K562 (cell line): ENCODE measurements around the gene GBF1. TPM values are rescaled to one million over a fixed set of nuclear protein-coding genes. Genes with fewer than 3 reads are reported as not detected.
A peak's percentile ranks its signal among the peaks of the same experiment; 100 is the strongest.

Source experiments
- BACH1 ChIP-seq: fragments of 200-800 bp; sonication (Bioruptor generic); IDR thresholded peaks from 2 replicates; pipeline ENCODE4 v1.6.1; 2016; ENCODE audit warnings: missing genetic modification characterization, missing compliant biosample characterization
- CBFA2T3 ChIP-seq: fragments of 450-650 bp; IDR thresholded peaks from 2 replicates; pipeline ENCODE4 v1.6.1; 2017
- CREM ChIP-seq: IDR thresholded peaks from 2 replicates; pipeline ENCODE4 v1.6.1; 2014; ENCODE audit warnings: antibody characterized with exemption, low read depth
- EP400 ChIP-seq: fragments of 450-650 bp; IDR thresholded peaks from 2 replicates; pipeline ENCODE4 v1.6.1; 2017; ENCODE audit warnings: antibody characterized with exemption, mild to moderate bottlenecking, moderate library complexity
- ETS1 ChIP-seq: conservative IDR thresholded peaks from 2 replicates; pipeline ENCODE4 v1.6.1; 2011; ENCODE audit warnings: low read depth, mild to moderate bottlenecking, low read length; ENCODE audit not compliant: control insufficient read depth
- LEF1 ChIP-seq: fragments of 450-650 bp; IDR thresholded peaks from 2 replicates; pipeline ENCODE4 v1.6.1; 2016; ENCODE audit warnings: mild to moderate bottlenecking
- MAZ ChIP-seq, 2 experiments: fragments of 450-650 bp in 1 of 2; sonication (generic) in 1 of 2; formaldehyde crosslinking; IDR thresholded peaks in 1 of 2; conservative IDR thresholded peaks in 1 of 2; 2 replicates each; pipeline versions ENCODE4 v1.4.0 to v1.5.0; 2020; ENCODE audit warnings: mild to moderate bottlenecking in 1 of 2, missing genetic modification reagents in 1 of 2
- NCOA6 ChIP-seq: fragments of 450-650 bp; IDR thresholded peaks from 2 replicates; pipeline ENCODE4 v1.6.1; 2017; ENCODE audit warnings: mild to moderate bottlenecking
- RB1 ChIP-seq: fragments of 450-650 bp; IDR thresholded peaks from 2 replicates; pipeline ENCODE4 v1.6.1; 2017; ENCODE audit warnings: low read depth, mild to moderate bottlenecking
- RBM17 ChIP-seq: fragments of 200-400 bp; formaldehyde crosslinking; IDR thresholded peaks from 2 replicates; pipeline ENCODE4 v1.6.1; 2017; ENCODE audit warnings: low read depth, mild to moderate bottlenecking, low read length, borderline replicate concordance
- SAP30 ChIP-seq: fragments of 200-600 bp; sonication (generic); IDR thresholded peaks from 2 replicates; pipeline ENCODE4 v1.6.1; 2012; ENCODE audit warnings: borderline replicate concordance, low read depth, mild to moderate bottlenecking, moderate library complexity, low read length, control low read depth, inconsistent platforms; ENCODE audit not compliant: insufficient read depth, poor library complexity, severe bottlenecking
- SRF ChIP-seq, 2 experiments: fragments of 250-450, 450-650 bp in 1 of 2; sonication (Bioruptor Pico) in 1 of 2; sonication (generic) in 1 of 2; formaldehyde crosslinking; IDR thresholded peaks; 2 replicates each; pipeline versions ENCODE4 v1.5.0 to v1.5.1; 2020 to 2022; ENCODE audit warnings: mild to moderate bottlenecking in 1 of 2, missing genetic modification reagents in 1 of 2
- SUPT5H ChIP-seq: fragments of 450-650 bp; IDR thresholded peaks from 2 replicates; pipeline ENCODE4 v1.6.1; 2016
- YY1 ChIP-seq, 3 experiments: IDR thresholded peaks; 2 replicates each; pipeline ENCODE4 v1.6.1; 2011; ENCODE audit warnings: low read length in 2 of 3, mild to moderate bottlenecking in 2 of 3, moderate library complexity in 2 of 3, borderline replicate concordance in 1 of 3, control low read depth in 1 of 3, low read depth in 1 of 3; ENCODE audit not compliant: insufficient read depth in 3 of 3, insufficient replicate concordance in 2 of 3, control insufficient read depth in 1 of 3, insufficient read length in 1 of 3; ENCODE audit errors: extremely low read depth in 1 of 3
- ZNF408 ChIP-seq: fragments of 250-450 bp; sonication (Bioruptor Pico); IDR thresholded peaks from 2 replicates; pipeline ENCODE4 v1.4.0; 2020; ENCODE audit warnings: low read depth, mild to moderate bottlenecking, moderate library complexity
- ZNF41 ChIP-seq: fragments of 250-450 bp; sonication (Bioruptor Pico); conservative IDR thresholded peaks from 2 replicates; pipeline ENCODE4 v1.4.0; 2020; ENCODE audit warnings: mild to moderate bottlenecking
- ZNF431 ChIP-seq: sonication (generic); formaldehyde crosslinking; IDR thresholded peaks from 2 replicates; pipeline ENCODE4 v1.8.0; 2022; ENCODE audit warnings: mild to moderate bottlenecking, missing genetic modification reagents
- ZNF592 ChIP-seq: fragments of 450-650 bp; IDR thresholded peaks from 2 replicates; pipeline ENCODE4 v1.6.1; 2017; ENCODE audit warnings: antibody characterized with exemption, mild to moderate bottlenecking
- ZNF785 ChIP-seq: fragments of 250-450 bp; sonication (Bioruptor Pico); IDR thresholded peaks from 2 replicates; pipeline ENCODE4 v1.4.0; 2020; ENCODE audit warnings: mild to moderate bottlenecking
- polyA plus RNA-seq, 8 experiments: library from polyadenylated mRNA; depleted of rRNA in 4 of 8; stranded (reverse) in 5 of 8; unstranded in 3 of 8; fragments of >200 nt; fragmentation: Nextera tagmentation in 2 of 8; fragmentation: Illumina TruSeq in 1 of 8; extraction: Ambion mirVana in 2 of 8; extraction: Trizol in 1 of 8; gene quantifications; 2 replicates each; pipeline versions ENCODE4 v1.2.1 to v1.2.3, GENCODE V29; 2011 to 2014; ENCODE audit warnings: inconsistent platforms in 1 of 8, missing spikeins in 1 of 8
- total RNA-seq, 7 experiments: library from RNA; depleted of rRNA in 6 of 7; stranded (reverse); fragments of >200 nt in 6 of 7; fragmentation: Illumina TruSeq in 2 of 7; extraction: Trizol in 2 of 7; gene quantifications; 2 replicates each; pipeline versions ENCODE4 v1.2.1 to v1.2.3, GENCODE V29; 2011 to 2021; ENCODE audit warnings: low replicate concordance in 1 of 7
- TF ChIP-seq, protein P1 (sequence below): fragments of 450-650 bp; IDR thresholded peaks from 2 replicates; pipeline ENCODE4 v1.6.1; 2016; ENCODE audit warnings: borderline replicate concordance

Gene GBF1
- total and polyA plus RNA-seq, 9 of the 15 experiments (the other 6 are each of a cell fraction or from before 2014, with no cell fraction given), result 0.69 to 28.0 (median 10.3) TPM

GRCh38 chr10:102420714-102421506, 175.6 kb downstream of the GBF1 start, which contains the start of gene FBXL15 (continued):
- TF ChIP-seq SAP30, result no peak
- no peak for TF ChIP-seq ZNF592
- TF ChIP-seq ZNF41 (CRISPR knock-in tag), result no peak
- peak; percentile 31 for TF ChIP-seq SUPT5H
- no peak for TF ChIP-seq BACH1 (tag)
- TF ChIP-seq SRF (CRISPR knock-in tag; IDR thresholded peaks at IDR 0.05), result peak in 1 of 2 experiments; percentile 68; a peak in 1 of 4 replicates
- peak; percentile 76 for TF ChIP-seq EP400
- TF ChIP-seq RB1, result peak; percentile 68; the same call in 1 of the 2 replicates
- TF ChIP-seq YY1 (IDR thresholded peaks at IDR 0.05; ENCODE audit: borderline replicate concordance in 1 of 3, control insufficient read depth in 1 of 3, extremely low read depth in 1 of 3, insufficient read depth in 3 of 3, insufficient read length in 1 of 3, insufficient replicate concordance in 2 of 3, low read depth in 1 of 3, low read length in 2 of 3), result peak in 2 of 3 experiments; percentile 56 to 65
- no peak for TF ChIP-seq ZNF785 (CRISPR knock-in tag)
- TF ChIP-seq, protein P1, sequence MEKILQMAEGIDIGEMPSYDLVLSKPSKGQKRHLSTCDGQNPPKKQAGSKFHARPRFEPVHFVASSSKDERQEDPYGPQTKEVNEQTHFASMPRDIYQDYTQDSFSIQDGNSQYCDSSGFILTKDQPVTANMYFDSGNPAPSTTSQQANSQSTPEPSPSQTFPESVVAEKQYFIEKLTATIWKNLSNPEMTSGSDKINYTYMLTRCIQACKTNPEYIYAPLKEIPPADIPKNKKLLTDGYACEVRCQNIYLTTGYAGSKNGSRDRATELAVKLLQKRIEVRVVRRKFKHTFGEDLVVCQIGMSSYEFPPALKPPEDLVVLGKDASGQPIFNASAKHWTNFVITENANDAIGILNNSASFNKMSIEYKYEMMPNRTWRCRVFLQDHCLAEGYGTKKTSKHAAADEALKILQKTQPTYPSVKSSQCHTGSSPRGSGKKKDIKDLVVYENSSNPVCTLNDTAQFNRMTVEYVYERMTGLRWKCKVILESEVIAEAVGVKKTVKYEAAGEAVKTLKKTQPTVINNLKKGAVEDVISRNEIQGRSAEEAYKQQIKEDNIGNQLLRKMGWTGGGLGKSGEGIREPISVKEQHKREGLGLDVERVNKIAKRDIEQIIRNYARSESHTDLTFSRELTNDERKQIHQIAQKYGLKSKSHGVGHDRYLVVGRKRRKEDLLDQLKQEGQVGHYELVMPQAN, result peak; percentile 71; the same call in 1 of the 2 replicates
- TF ChIP-seq MAZ (CRISPR knock-in tag; conservative IDR thresholded peaks at IDR 0.05 in 1 of 2, IDR thresholded peaks at IDR 0.05 in 1 of 2), result peak; percentile 59 to 81; a peak in 3 of 4 replicates
- no peak for TF ChIP-seq CBFA2T3
- no peak for TF ChIP-seq ZNF408
- TF ChIP-seq ZNF431 (CRISPR knock-in tag), result no peak
- 0 out of 2 replicates have a peak, but pooled peaks have one; percentile 47 for TF ChIP-seq ETS1
- no peak; the same call in 1 of the 2 replicates for TF ChIP-seq CREM
- TF ChIP-seq NCOA6, result no peak
- no peak for TF ChIP-seq RBM17
- TF ChIP-seq LEF1, result no peak
